GM21528 (cell line): ENCODE data around the gene RBP3.

Experiments used
- ATAC-seq: cut with Tn5 transposase; IDR thresholded peaks from one replicate; pipeline ENCODE4 v1.9.1; 2021; ENCODE audit warnings: mild to moderate bottlenecking, moderate library complexity; ENCODE audit not compliant: unreplicated experiment, low FRiP score

RBP3 gene

GRCh38 chr10:47354165-47354564, 6.0 kb downstream of the RBP3 start:
- ATAC-seq: no peak

- ATAC-seq: no peak
Observed at GRCh38 chr10:47354900-47355299, 6.7 kb downstream of the RBP3 start.

GRCh38 chr10:47356708-47357107, 8.5 kb downstream of the RBP3 start:
- no peak for ATAC-seq

GRCh38 chr10:47357131-47357582, 9.0 kb downstream of the RBP3 start:
- ATAC-seq: no peak

GRCh38 chr10:47357911-47358310, 9.7 kb downstream of the RBP3 start:
- ATAC-seq: no peak

GRCh38 chr10:47358457-47358856, 10.3 kb downstream of the RBP3 start:
- ATAC-seq: no peak

GRCh38 chr10:47359101-47359500, 10.9 kb downstream of the RBP3 start:
- no peak for ATAC-seq

- ATAC-seq: no peak
Observed at GRCh38 chr10:47359626-47360418, 11.7 kb downstream of the RBP3 start.

- ATAC-seq: no peak
Observed at GRCh38 chr10:47360419-47361040, 12.4 kb downstream of the RBP3 start.

GRCh38 chr10:47361293-47361692, 13.1 kb downstream of the RBP3 start:
- ATAC-seq: no peak

- ATAC-seq: no peak
Observed at GRCh38 chr10:47362199-47362598, 14.0 kb downstream of the RBP3 start.

- no peak for ATAC-seq
Observed at GRCh38 chr10:47363781-47364180, 15.6 kb downstream of the RBP3 start.

GRCh38 chr10:47364366-47364765, 16.2 kb downstream of the RBP3 start:
- ATAC-seq: no peak

- ATAC-seq: no peak
Observed at GRCh38 chr10:47364911-47365310, 16.7 kb downstream of the RBP3 start.

GRCh38 chr10:47365431-47366180, 17.4 kb downstream of the RBP3 start:
- ATAC-seq: no peak

- no peak for ATAC-seq
Observed at GRCh38 chr10:47366181-47366631, 18.0 kb downstream of the RBP3 start.

- ATAC-seq: no peak
Observed at GRCh38 chr10:47366731-47367460, 18.7 kb downstream of the RBP3 start.

- no peak for ATAC-seq
Observed at GRCh38 chr10:47367646-47368045, 19.5 kb downstream of the RBP3 start.

GRCh38 chr10:47368431-47369180, 20.4 kb downstream of the RBP3 start:
- ATAC-seq: no peak
